ENCODE data around the gene MS4A7.

Gene MS4A7

GRCh38 chr11:60371386-60371785 is 6.9 kb upstream of the MS4A7 start:
- no peak for DNase-seq

DNA sequence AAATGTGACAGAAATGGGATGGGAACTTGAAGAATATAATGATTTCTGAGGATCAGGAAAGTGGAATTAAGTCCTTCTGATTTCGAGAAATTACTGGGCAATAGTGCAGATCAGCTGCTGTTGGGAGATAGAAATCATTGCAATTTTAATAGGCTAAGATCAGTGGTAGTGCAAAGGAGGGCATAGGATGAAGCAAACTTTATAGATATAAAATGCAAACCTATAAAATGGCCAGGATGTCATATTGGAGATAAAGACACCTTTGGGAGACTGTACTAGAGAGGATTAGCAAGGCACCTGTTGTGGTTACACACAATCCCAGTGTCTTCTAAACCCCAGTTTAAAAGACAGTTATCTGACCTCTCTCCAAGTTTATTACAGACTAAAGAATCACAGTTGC is 6.5 kb upstream of the MS4A7 start:
- no peak for DNase-seq

- no peak for DNase-seq
Measured at GRCh38 chr11:60372767-60373166, 5.6 kb upstream of the MS4A7 start.

DNA sequence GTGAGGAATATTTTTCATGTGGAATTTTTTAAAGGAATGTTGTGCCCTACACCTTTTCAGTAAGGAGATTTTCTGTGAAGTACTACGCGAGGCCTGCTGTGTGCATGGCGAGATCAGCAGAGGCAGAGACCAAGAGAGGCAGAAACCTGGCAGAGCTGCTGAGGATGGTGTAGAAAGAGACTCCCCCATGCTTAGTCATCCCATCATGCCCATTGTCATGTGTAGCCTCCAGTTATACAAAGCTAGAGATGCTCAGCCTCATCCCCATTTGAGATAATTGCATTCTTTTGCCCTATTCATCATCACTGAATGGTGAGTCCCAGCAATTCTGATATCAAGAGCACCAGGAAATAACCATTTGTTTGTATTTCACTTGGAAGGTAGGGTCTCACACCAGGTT is 3.0 kb upstream of the MS4A7 start:
- no peak for DNase-seq

GRCh38 chr11:60376601-60377000 is 1.7 kb upstream of the MS4A7 start:
- no peak for DNase-seq

GRCh38 chr11:60377401-60378136 is 763 bp upstream of the MS4A7 start:
- DNase-seq, result peak; percentile 29

DNA sequence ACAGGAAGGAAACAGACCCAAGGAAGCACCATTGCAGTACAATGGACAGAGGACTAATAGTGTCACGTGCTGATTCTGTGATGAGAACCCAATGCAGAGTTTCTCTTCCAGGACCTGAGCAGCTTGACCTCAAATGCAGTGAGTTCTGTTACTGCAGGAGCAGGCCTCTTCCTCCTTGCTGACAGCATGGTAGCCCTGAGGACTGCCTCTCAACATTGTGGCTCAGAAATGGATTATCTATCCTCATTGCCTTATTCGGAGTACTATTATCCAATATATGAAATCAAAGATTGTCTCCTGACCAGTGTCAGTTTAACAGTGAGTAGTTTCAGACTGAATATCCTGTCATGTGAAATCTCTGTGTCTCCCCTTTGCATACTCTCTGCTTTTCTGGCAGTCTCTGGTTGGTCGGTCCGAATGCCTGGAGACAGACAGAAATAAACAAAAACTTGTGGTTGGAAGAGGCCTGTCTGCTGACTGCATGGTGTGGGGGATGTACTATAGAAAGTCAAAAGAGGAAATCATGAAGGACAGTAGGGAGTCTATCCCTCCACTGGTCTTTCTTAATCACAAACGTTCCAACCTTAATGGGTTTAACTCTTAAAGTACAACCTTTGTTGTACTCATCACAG is 11.1 kb downstream of the MS4A7 start:
- no peak for DNase-seq

DNA sequence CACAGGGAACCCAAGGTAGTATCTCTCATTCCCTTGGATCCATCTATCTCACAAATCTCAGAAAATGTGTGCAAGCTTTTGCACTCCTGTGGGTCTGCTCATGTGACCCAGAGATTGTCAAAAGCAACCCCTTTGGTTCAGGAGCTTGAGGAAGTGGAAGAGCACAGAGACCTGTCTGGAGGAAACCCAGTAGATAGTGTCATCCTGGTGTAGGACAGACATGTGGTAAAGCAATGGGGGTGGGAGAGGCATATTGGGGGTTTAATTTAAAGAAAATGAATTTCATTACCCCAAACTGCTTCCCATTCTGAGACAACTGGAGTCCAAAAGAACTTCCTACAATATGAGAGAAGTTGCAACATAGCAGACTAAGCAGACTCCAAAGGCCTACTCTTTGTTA is 12.1 kb downstream of the MS4A7 start:
- DNase-seq, result no peak

- no peak for DNase-seq
Measured at GRCh38 chr11:60392361-60392760, 14.0 kb downstream of the MS4A7 start.

DNA sequence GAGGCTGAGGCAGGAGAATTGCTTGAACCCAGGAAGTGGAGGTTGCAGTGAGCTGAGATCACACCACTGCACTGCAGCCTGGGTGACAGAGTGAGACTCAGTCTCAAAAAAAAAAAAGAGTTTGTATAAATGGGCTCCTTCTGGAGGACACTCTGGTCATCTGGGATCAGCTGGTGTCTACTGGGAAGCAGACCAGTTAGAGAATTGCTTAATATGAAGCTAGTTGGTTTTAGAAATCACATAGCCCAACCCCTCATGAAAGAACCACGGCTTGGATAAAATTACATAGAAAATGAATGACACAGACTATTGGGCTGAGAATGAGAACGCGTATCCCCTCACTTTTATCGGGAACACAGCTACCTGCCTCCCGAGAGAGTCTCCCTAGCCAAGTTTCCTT is 14.7 kb downstream of the MS4A7 start:
- DNase-seq, result no peak

DNA sequence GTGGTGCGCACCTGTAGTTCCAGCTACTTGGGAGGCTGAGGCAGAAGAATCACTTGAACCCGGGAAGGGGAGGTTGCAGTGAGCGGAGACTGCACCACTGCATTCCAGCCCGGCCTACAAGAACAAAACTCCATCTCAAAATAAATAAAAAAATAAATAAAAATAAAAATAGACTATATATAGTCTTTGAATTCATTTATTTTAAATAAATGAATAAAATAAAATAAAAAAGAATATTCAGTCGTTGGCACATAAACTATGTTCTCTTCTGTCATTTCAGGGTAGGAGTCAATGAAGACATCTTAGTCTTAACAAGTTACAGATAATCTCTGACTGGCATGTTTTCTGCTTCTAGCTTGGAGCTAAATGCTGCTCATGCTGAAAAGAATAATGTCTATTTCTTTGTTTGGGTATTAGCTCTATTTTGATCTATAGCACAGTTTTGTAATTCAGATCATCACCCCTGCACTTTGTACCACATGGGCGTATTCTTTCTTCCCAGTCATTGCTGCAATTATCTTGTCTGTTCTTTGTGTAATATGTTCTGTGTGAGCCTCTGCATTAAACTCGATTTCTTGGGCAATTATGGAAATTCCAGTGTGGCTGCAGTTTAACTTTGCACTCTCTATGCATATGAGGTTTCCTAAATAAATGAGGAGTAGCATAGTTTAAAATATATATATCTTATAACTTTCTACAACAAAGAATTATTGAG is 16.5 kb downstream of the MS4A7 start:
- no peak for DNase-seq

- no peak for DNase-seq
Measured at GRCh38 chr11:60396382-60396781, 18.1 kb downstream of the MS4A7 start, which contains the start of gene MS4A14. TSS of gene MS4A14 (plus strand) at chr11:60396459. CDS start at chr11:60396579, 120 bp downstream.

- peak; percentile 44 for DNase-seq
Measured at GRCh38 chr11:60396799-60397198, 18.5 kb downstream of the MS4A7 start.

- no peak for DNase-seq
Measured at GRCh38 chr11:60420015-60420414, 41.7 kb downstream of the MS4A7 start.

- no peak for DNase-seq
Measured at GRCh38 chr11:60422609-60423008, 44.3 kb downstream of the MS4A7 start.

DNA sequence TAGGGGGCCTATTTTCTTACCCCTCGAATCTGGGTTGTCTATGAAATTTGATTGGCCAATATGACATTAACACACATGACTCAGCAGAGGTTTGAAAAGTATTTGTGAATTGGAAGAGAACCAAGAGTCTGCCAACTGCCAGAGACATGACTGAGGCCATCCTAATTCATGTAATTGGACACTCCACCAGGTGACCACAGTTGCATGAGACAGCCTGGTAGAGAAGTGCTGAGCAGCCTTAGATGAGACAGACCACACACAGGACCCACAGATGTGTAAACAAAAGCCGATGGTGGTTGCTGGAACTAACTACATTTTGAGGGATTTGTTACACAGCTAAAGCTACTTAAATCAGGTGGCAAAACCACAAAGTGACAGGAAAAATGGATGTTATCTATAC is 50.2 kb downstream of the MS4A7 start:
- DNase-seq, result no peak

DNA sequence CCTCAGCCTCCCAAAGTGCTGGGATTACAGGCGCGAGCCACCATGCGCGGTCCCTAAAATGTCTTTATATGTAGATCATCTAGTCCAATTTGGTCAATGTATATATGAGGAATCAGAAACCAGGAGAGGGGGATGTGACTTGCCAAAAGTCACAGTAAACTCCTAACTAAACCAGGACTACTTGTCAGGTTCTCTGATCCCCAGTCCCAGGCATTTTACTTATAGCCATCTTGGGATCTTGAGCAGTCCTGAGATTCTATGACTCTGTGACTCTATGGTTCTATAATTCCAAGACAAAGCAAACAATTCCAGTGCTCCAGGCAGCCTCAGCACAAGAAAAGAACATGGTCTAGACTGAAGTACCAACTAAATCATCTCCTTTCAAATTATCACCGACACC is 50.9 kb downstream of the MS4A7 start, which contains the start of gene MS4A5:
TSS of gene MS4A5 (plus strand) at position 301 of the 400 bp plus-strand sequence. CDS start 103 bp downstream, outside the sequence.
- DNase-seq, result no peak

DNA sequence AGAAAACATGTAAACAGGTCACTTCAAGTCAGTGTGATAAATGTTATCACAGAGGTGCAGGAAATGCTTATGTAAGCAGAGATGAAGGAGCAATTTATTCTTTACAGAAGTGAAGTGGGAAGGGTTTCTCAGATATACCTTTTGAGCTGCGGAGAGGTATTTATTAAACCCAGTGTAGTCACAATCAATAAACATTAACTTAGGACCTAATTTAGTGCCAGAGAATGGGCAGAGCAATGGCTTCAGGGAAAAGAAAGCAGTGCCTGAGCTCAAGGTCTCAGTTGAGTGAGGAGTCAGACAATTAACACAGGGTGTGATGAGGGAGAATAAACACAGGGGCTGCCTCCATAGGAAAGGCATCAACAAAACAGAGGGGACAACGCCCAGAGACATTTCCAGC is 52.9 kb downstream of the MS4A7 start:
- DNase-seq, result no peak

- DNase-seq, result no peak
Measured at GRCh38 chr11:60433401-60433800, 55.1 kb downstream of the MS4A7 start.
